HG02678 (cell line): ENCODE results near the gene TUBA3D.
"Not testable (repeated sequence)": the region's sequence is repeated elsewhere in the genome, so short reads cannot be mapped to it uniquely, and the experiment has no call there.

Experiments
- ATAC-seq: cut with Tn5 transposase; IDR thresholded peaks from one replicate; pipeline ENCODE4 v1.9.1; 2021; ENCODE audit warnings: mild to moderate bottlenecking, moderate library complexity; ENCODE audit not compliant: unreplicated experiment

The TUBA3D gene

GRCh38 chr2:131514408-131515166, 38.7 kb downstream of the TUBA3D start:
- peak; percentile 84 for ATAC-seq

GRCh38 chr2:131515235-131515634, 39.3 kb downstream of the TUBA3D start:
- not testable (repeated sequence) for ATAC-seq

GRCh38 chr2:131516011-131516410, 40.1 kb downstream of the TUBA3D start:
- no peak for ATAC-seq

GRCh38 chr2:131516621-131517020, 40.7 kb downstream of the TUBA3D start:
- ATAC-seq: not testable (repeated sequence)

- no peak for ATAC-seq
Observed at GRCh38 chr2:131517106-131517831, 41.4 kb downstream of the TUBA3D start.

- ATAC-seq: not testable (repeated sequence)
Observed at GRCh38 chr2:131517856-131518255, 41.9 kb downstream of the TUBA3D start.

GRCh38 chr2:131518531-131518930, 42.6 kb downstream of the TUBA3D start:
- ATAC-seq: not testable (repeated sequence)

- ATAC-seq: no peak
Observed at GRCh38 chr2:131519466-131519865, 43.5 kb downstream of the TUBA3D start.

- not testable (repeated sequence) for ATAC-seq
Observed at GRCh38 chr2:131519871-131520470, 44.1 kb downstream of the TUBA3D start.

GRCh38 chr2:131520526-131520925, 44.6 kb downstream of the TUBA3D start:
- no peak for ATAC-seq

- not testable (repeated sequence) for ATAC-seq
Observed at GRCh38 chr2:131521524-131521923, 45.6 kb downstream of the TUBA3D start.

GRCh38 chr2:131521961-131522781, 46.3 kb downstream of the TUBA3D start:
- no peak for ATAC-seq

GRCh38 chr2:131525256-131525655, 49.3 kb downstream of the TUBA3D start:
- not testable (repeated sequence) for ATAC-seq

- ATAC-seq: peak; percentile 93
Observed at GRCh38 chr2:131527131-131528001, 51.4 kb downstream of the TUBA3D start, which contains the start of gene CCDC74A. Gene CCDC74A (plus strand): TSS chr2:131527888. CDS start chr2:131527971, 83 bp downstream.

- peak; percentile 50 for ATAC-seq
Observed at GRCh38 chr2:131528981-131529863, 53.3 kb downstream of the TUBA3D start.

- ATAC-seq: not testable (repeated sequence)
Observed at GRCh38 chr2:131529864-131530445, 54.0 kb downstream of the TUBA3D start.

GRCh38 chr2:131530626-131531344, 54.9 kb downstream of the TUBA3D start:
- not testable (repeated sequence) for ATAC-seq
